GM12878 (cell line): ENCODE measurements around the gene NCL. TPM values are rescaled to one million over a fixed set of nuclear protein-coding genes. Genes with fewer than 3 reads are reported as not detected.

Experiments used
- ATAC-seq: fragments of 200-7000 bp; cut with Tn5 transposase; 3 replicates; pipeline ENCODE4 v1.9.1; 2020; ENCODE audit warnings: mild to moderate bottlenecking, moderate library complexity
- BruUV-seq: library from RNA; stranded (reverse); fragments of 400-500 nt; replicated peaks from 2 replicates; lab custom pipeline; 2021; lab: Mats Ljungman, UMichigan
- CTCF ChIA-PET: fragments of 300-600 bp; sonication (Branson Sonifier 250); formaldehyde crosslinking; extraction: SDS; loops from one replicate; lab custom pipeline; 2021; ENCODE audit warnings: inconsistent platforms; lab: Yijun Ruan, JAX
- POLR2A ChIA-PET: fragments of 350-600 bp; formaldehyde crosslinking; extraction: SDS; loops from one replicate; lab custom pipeline; 2021; ENCODE audit warnings: inconsistent platforms; lab: Charles Lee
- RAD21 ChIA-PET: fragments of 300-600 bp; sonication (Branson Sonifier 250); formaldehyde crosslinking; loops from one replicate; lab custom pipeline; 2023; ENCODE audit warnings: antibody characterized with exemption; ENCODE audit not compliant: unreplicated experiment; lab: Charles Lee
- SMC1A ChIA-PET: fragments of 300-600 bp; sonication (Branson Sonifier 250); formaldehyde crosslinking; loops from one replicate; lab custom pipeline; 2023; ENCODE audit not compliant: unreplicated experiment, uncharacterized antibody; lab: Charles Lee
- DNase-seq: peaks from one replicate; pipeline ENCODE4 v3.0.0-alpha.2; 2011; ENCODE audit warnings: low read depth, low spot score
- FAIRE-seq: peaks from 3 replicates; lab custom pipeline; 2011; peaks lifted over from hg19 to GRCh38; lab: Jason Lieb, UNC
- H2AFZ ChIP-seq: 2 replicates; pipeline ENCODE4 v1.6.0; 2011; ENCODE audit warnings: low read depth, low read length, control low read depth; ENCODE audit not compliant: control insufficient read depth
- H3K27ac ChIP-seq: 2 replicates; pipeline ENCODE4 v1.5.1; 2011; ENCODE audit warnings: control low read depth; ENCODE audit not compliant: control insufficient read depth, insufficient read depth
- H3K27me3 ChIP-seq, 2 experiments: replicated peaks in 1 of 2; 2 replicates each; pipeline versions ENCODE4 v1.6.0 to v1.6.1; 2011; ENCODE audit warnings: low read length in 1 of 2; ENCODE audit not compliant: control insufficient read depth in 2 of 2, insufficient read depth in 2 of 2
- H3K36me3 ChIP-seq, 2 experiments: 2 replicates each; pipeline ENCODE4 v1.5.1; 2011; ENCODE audit warnings: low read length in 1 of 2; ENCODE audit not compliant: control insufficient read depth in 2 of 2, insufficient read depth in 2 of 2
- H3K4me1 ChIP-seq: 2 replicates; pipeline ENCODE4 v1.6.1; 2011; ENCODE audit warnings: mild to moderate bottlenecking, low read length, moderate library complexity, mixed read lengths; ENCODE audit not compliant: control insufficient read depth, insufficient read depth
- H3K4me2 ChIP-seq: 2 replicates; pipeline ENCODE4 v1.6.0; 2011; ENCODE audit warnings: control low read depth; ENCODE audit not compliant: control insufficient read depth, insufficient read depth
- H3K4me3 ChIP-seq: fragments of 200-600 bp; sonication (generic); 2 replicates; pipeline ENCODE4 v1.5.1; 2016
- H3K79me2 ChIP-seq: 2 replicates; pipeline ENCODE4 v1.6.0; 2011; ENCODE audit warnings: low read length; ENCODE audit not compliant: control insufficient read depth, insufficient read depth
- H3K9ac ChIP-seq: 2 replicates; pipeline ENCODE4 v1.8.0; 2011; ENCODE audit warnings: low read length, control low read depth, mixed read lengths; ENCODE audit not compliant: control insufficient read depth, insufficient read depth
- H3K9me3 ChIP-seq: replicated peaks from 3 replicates; pipeline ENCODE4 v1.5.1; 2011; ENCODE audit warnings: mild to moderate bottlenecking, low read length; ENCODE audit not compliant: control insufficient read depth, insufficient read depth
- H4K20me1 ChIP-seq: 2 replicates; pipeline ENCODE4 v1.6.0; 2011; ENCODE audit not compliant: control insufficient read depth, insufficient read depth
- HSF1 ChIP-seq: fragments of 150-350 bp; IDR thresholded peaks from 2 replicates; pipeline ENCODE4 v1.6.1; 2014; ENCODE audit warnings: mild to moderate bottlenecking, low read depth, low read length
- NR2C2 ChIP-seq: IDR thresholded peaks from 2 replicates; pipeline ENCODE4 v1.6.1; 2011; ENCODE audit warnings: borderline replicate concordance, low read depth; ENCODE audit not compliant: control insufficient read depth, insufficient read length
- PAX8 ChIP-seq: fragments of 450-650 bp; IDR thresholded peaks from 2 replicates; pipeline ENCODE4 v1.6.1; 2017; ENCODE audit warnings: mild to moderate bottlenecking, moderate library complexity
- POLR2AphosphoS2 ChIP-seq: IDR thresholded peaks from 2 replicates; pipeline ENCODE4 v1.6.1; 2011; ENCODE audit warnings: low read depth, mild to moderate bottlenecking, low read length, improper control_type of control experiment, moderate library complexity
- SIX5 ChIP-seq: IDR thresholded peaks from 2 replicates; pipeline ENCODE4 v1.6.1; 2011; ENCODE audit warnings: mild to moderate bottlenecking, low read depth, low read length, moderate library complexity; ENCODE audit not compliant: severe bottlenecking
- ZBTB4 ChIP-seq: fragments of 450-650 bp; formaldehyde crosslinking; IDR thresholded peaks from 2 replicates; pipeline ENCODE4 v1.4.0; 2022; ENCODE audit warnings: mild to moderate bottlenecking, moderate library complexity
- WGBS: methylation state at CpG from one replicate; pipeline ENCODE4 v1.1.6; 2016; ENCODE audit warnings: low lambda C conversion rate; ENCODE audit not compliant: insufficient replicate concordance, insufficient coverage; ENCODE audit errors: missing lambda C conversion rate; 5-methylcytosine and 5-hydroxymethylcytosine counted together
- in situ Hi-C: fragments of 300-500 bp; cut with MboI; formaldehyde crosslinking; loops from 9 replicates; pipeline ENCODE4 v1.14.3; 2018; ENCODE audit warnings: mixed read lengths
- intact Hi-C: fragments of 100-400 bp; cut with micrococcal nuclease; formaldehyde crosslinking; loops from one replicate; pipeline ENCODE4 v1.14.2; 2022; ENCODE audit not compliant: unreplicated experiment
- polyA plus RNA-seq, 11 experiments: library from polyadenylated mRNA; depleted of rRNA in 4 of 11; unstranded in 6 of 11; stranded (reverse) in 5 of 11; fragments of >200 nt; fragmentation: Nextera tagmentation in 4 of 11; fragmentation: Illumina TruSeq in 1 of 11; extraction: Ambion mirVana in 4 of 11; extraction: Trizol in 1 of 11; gene quantifications; 1 replicate in 1 of 11; 2 replicates in 10 of 11; pipeline versions ENCODE4 v1.2.1 to v1.2.3, GENCODE V29; 2011 to 2016; ENCODE audit warnings: inconsistent platforms in 2 of 11, missing spikeins in 2 of 11, low read depth in 1 of 11
- total RNA-seq, 4 experiments: library from RNA; depleted of rRNA in 3 of 4; stranded (reverse); fragments of >200 nt in 3 of 4; fragmentation: Illumina TruSeq in 1 of 4; extraction: Trizol in 1 of 4; gene quantifications; 2 replicates each; pipeline versions ENCODE4 v1.2.1 to v1.2.3, GENCODE V29; 2013 to 2021

NCL gene
- total and polyA plus RNA-seq, 10 of the 15 experiments (the other 5 are each of a cell fraction or from before 2014, with no cell fraction given): 123 to 1,207 (median 529) TPM

GRCh38 chr2:231415029-231415428 lies 49.3 kb downstream of the NCL start (continued):
- TF ChIP-seq ZBTB4 (CRISPR knock-in tag) (no peak), NR2C2 (no peak)

- no peak for TF ChIP-seq PAX8
- TF ChIP-seq POLR2AphosphoS2: no peak
- TF ChIP-seq SIX5: no peak
- TF ChIP-seq HSF1: no peak
- Histone ChIP-seq H3K4me3 (no peak overlapping the region), H3K27ac (no peak overlapping the region), H3K4me1 (no peaks in the 10 kb centered on the region), H3K36me3 (no peaks in the 10 kb centered on the region), H3K27me3 (no peaks in the 10 kb centered on the region), H3K9ac (no peak overlapping the region), H3K4me2 (no peak overlapping the region), H3K9me3 (peaks cover 6% of the 10 kb centered on the region; the same call in 2 of the 3 replicates), H3K79me2 (no peaks in the 10 kb centered on the region), H4K20me1 (no peaks in the 10 kb centered on the region; the same call in 1 of the 2 replicates), H2AFZ (no peak overlapping the region)
- CTCF ChIA-PET: interaction anchor here (0.6 to 12.3 kb wide), 6 partner anchors 38 to 311 kb away, joined by 3 to 234 read pairs (median 18); no protein-coding TSS in a partner anchor
- RAD21 ChIA-PET: interaction anchor here (1.0 to 4.2 kb wide), 3 partner anchors 171 to 310 kb away, joined by 3 to 16 read pairs (median 6); no protein-coding TSS in a partner anchor
- BruUV-seq: no TSS peak
- FAIRE-seq: no peak
- WGBS: 70% methylated on average over 15 of the region's 15 CpGs
- in situ Hi-C loops (loop anchor here (5.0 kb wide), 1 partner anchor 307 kb away; no protein-coding TSS in a partner anchor), intact Hi-C loops (loop anchor here (2.0 to 5.0 kb wide), 2 partner anchors 309 to 587 kb away; no protein-coding TSS in a partner anchor)
- POLR2A ChIA-PET: interaction anchor here (1.0 kb wide), 1 partner anchor 185 kb away, joined by 3 read pairs; no protein-coding TSS in a partner anchor
- SMC1A ChIA-PET: interaction anchor here (1.2 to 4.3 kb wide), 2 partner anchors 11 to 187 kb away, joined by 3 to 32 read pairs; no protein-coding TSS in a partner anchor
- DNase-seq: no peak
- no peak for ATAC-seq
These were observed 50.3 kb downstream of the NCL start for GRCh38 chr2:231413921-231414476.
